HG03571 (cell line): ENCODE measurements around the gene PDXK.

Experiments
- ATAC-seq: cut with Tn5 transposase; IDR thresholded peaks from one replicate; pipeline ENCODE4 v1.9.1; 2021; ENCODE audit not compliant: unreplicated experiment

The PDXK gene

GRCh38 chr21:43740497-43741156, 21.7 kb downstream of the PDXK start:
- ATAC-seq: no peak

GRCh38 chr21:43741423-43742096, 22.6 kb downstream of the PDXK start:
- no peak for ATAC-seq

GRCh38 chr21:43743947-43744346, 25.0 kb downstream of the PDXK start:
- ATAC-seq: no peak

GRCh38 chr21:43744725-43745124, 25.8 kb downstream of the PDXK start:
- no peak for ATAC-seq

GRCh38 chr21:43745772-43746517, 27.0 kb downstream of the PDXK start:
- no peak for ATAC-seq

- ATAC-seq: no peak
Measured at GRCh38 chr21:43748622-43749021, 29.7 kb downstream of the PDXK start.

- ATAC-seq: no peak
Measured at GRCh38 chr21:43749651-43750262, 30.8 kb downstream of the PDXK start.

- no peak for ATAC-seq
Measured at GRCh38 chr21:43750339-43751033, 31.6 kb downstream of the PDXK start.

GRCh38 chr21:43751955-43752591, 33.1 kb downstream of the PDXK start:
- no peak for ATAC-seq

GRCh38 chr21:43752758-43753438, 34.0 kb downstream of the PDXK start:
- ATAC-seq: no peak

- ATAC-seq: no peak
Measured at GRCh38 chr21:43753439-43753799, 34.5 kb downstream of the PDXK start.

GRCh38 chr21:43754948-43755781, 36.2 kb downstream of the PDXK start:
- no peak for ATAC-seq

GRCh38 chr21:43755820-43756594, 37.1 kb downstream of the PDXK start:
- no peak for ATAC-seq

GRCh38 chr21:43757601-43758000, 38.7 kb downstream of the PDXK start:
- no peak for ATAC-seq

- no peak for ATAC-seq
Measured at GRCh38 chr21:43758111-43758641, 39.2 kb downstream of the PDXK start.

- no peak for ATAC-seq
Measured at GRCh38 chr21:43758811-43759210, 39.9 kb downstream of the PDXK start.

- no peak for ATAC-seq
Measured at GRCh38 chr21:43759651-43760050, 40.7 kb downstream of the PDXK start.

GRCh38 chr21:43760391-43760958, 41.5 kb downstream of the PDXK start:
- ATAC-seq: no peak
